ENCODE measurements around the gene VSIG4. TPM values are rescaled to one million over a fixed set of nuclear protein-coding genes. Genes with fewer than 3 reads are reported as not detected.

Gene VSIG4
- total RNA-seq, 3 donors from 2014 or later: 7.3 to 80.5 (median 79.9) TPM

- H3K9me3 ChIP-seq: no peaks in the 10 kb centered on the region
- no peak for TF ChIP-seq CTCF (IDR thresholded peaks at IDR 0.05)
- no peak overlapping the region for H3K4me3 ChIP-seq
- H3K36me3 ChIP-seq (ENCODE audit: low read depth): no peaks in the 10 kb centered on the region
- intact Hi-C loops (cut with DNase I, micrococcal nuclease): no loop called here
- no peak for ATAC-seq
- H3K4me1 ChIP-seq (ENCODE audit: low read depth): no peaks in the 10 kb centered on the region
- no peak for DNase-seq
Observed at GRCh38 chrX:66035667-66036066, 4.2 kb downstream of the VSIG4 start.

- peak in 1 of 3 donors; percentile 31 for DNase-seq
- no peaks in the 10 kb centered on the region for H3K9me3 ChIP-seq
- no peaks in the 10 kb centered on the region for H3K36me3 ChIP-seq (ENCODE audit: low read depth)
- H3K4me1 ChIP-seq (ENCODE audit: low read depth): no peaks in the 10 kb centered on the region
- peak; percentile 88 for ATAC-seq
- TF ChIP-seq CTCF (IDR thresholded peaks at IDR 0.05): peak; percentile 46
- no peak overlapping the region for H3K4me3 ChIP-seq
- intact Hi-C loops (cut with DNase I, micrococcal nuclease): no loop called here
Observed at GRCh38 chrX:66030505-66031317, 9.2 kb downstream of the VSIG4 start.

GRCh38 chrX:66028936-66029335 lies 10.9 kb downstream of the VSIG4 start:
- TF ChIP-seq CTCF (IDR thresholded peaks at IDR 0.05): no peak
- H3K9me3 ChIP-seq: no peaks in the 10 kb centered on the region
- H3K4me3 ChIP-seq: no peak overlapping the region
- no peak for DNase-seq
- no peaks in the 10 kb centered on the region for H3K4me1 ChIP-seq (ENCODE audit: low read depth)
- no peaks in the 10 kb centered on the region for H3K36me3 ChIP-seq (ENCODE audit: low read depth)
- intact Hi-C loops (cut with DNase I, micrococcal nuclease): no loop called here
- ATAC-seq: no peak

- no peak for TF ChIP-seq CTCF (IDR thresholded peaks at IDR 0.05)
- DNase-seq: no peak
- Histone ChIP-seq H3K36me3 (ENCODE audit: low read depth) (no peaks in the 10 kb centered on the region), H3K4me1 (ENCODE audit: low read depth) (no peaks in the 10 kb centered on the region), H3K9me3 (no peaks in the 10 kb centered on the region), H3K4me3 (no peak overlapping the region)
- intact Hi-C loops (cut with DNase I, micrococcal nuclease): no loop called here
- ATAC-seq: no peak
Observed at GRCh38 chrX:66024570-66024969, 15.3 kb downstream of the VSIG4 start.

- Histone ChIP-seq H3K9me3 (no peaks in the 10 kb centered on the region), H3K4me3 (no peak overlapping the region), H3K4me1 (ENCODE audit: low read depth) (no peaks in the 10 kb centered on the region), H3K36me3 (ENCODE audit: low read depth) (no peaks in the 10 kb centered on the region)
- DNase-seq (no peak), ATAC-seq (no peak)
- TF ChIP-seq CTCF (IDR thresholded peaks at IDR 0.05): no peak
- intact Hi-C loops (cut with DNase I, micrococcal nuclease): no loop called here
Observed at GRCh38 chrX:66024092-66024467, 15.8 kb downstream of the VSIG4 start.

Measured in mucosa of descending colon (tissue), 3 donors.